H1 (cell line): Measurements from ENCODE around the gene SLC43A3. TPM values are rescaled to one million over a fixed set of nuclear protein-coding genes. Genes with fewer than 3 reads are reported as not detected.

Experiments
- CHD2 ChIP-seq: IDR thresholded peaks from 2 replicates; pipeline ENCODE4 v1.6.1; 2012; ENCODE audit warnings: low read length, improper control_type of control experiment
- FOSL1 ChIP-seq: IDR thresholded peaks from 2 replicates; pipeline ENCODE4 v1.6.1; 2011; ENCODE audit warnings: mild to moderate bottlenecking, low read depth, low read length, moderate library complexity; ENCODE audit not compliant: insufficient read depth
- PHF8 ChIP-seq: fragments of 200-600 bp; sonication (generic); conservative IDR thresholded peaks from 2 replicates; pipeline ENCODE4 v1.7.1; 2012; ENCODE audit warnings: low read depth, mild to moderate bottlenecking, inconsistent platforms, low read length, moderate library complexity
- polyA plus RNA-seq, 7 experiments: library from polyadenylated mRNA; depleted of rRNA in 3 of 7; stranded (reverse) in 5 of 7; unstranded in 2 of 7; fragments of >200 nt in 5 of 7; fragments of 200-250 nt in 2 of 7; gene quantifications; 1 replicate in 5 of 7; 2 replicates in 1 of 7; 4 replicates in 1 of 7; pipeline versions ENCODE4 v1.2.1 to v1.2.3, GENCODE V29; 2011 to 2013; ENCODE audit warnings: missing spikeins in 2 of 7, mixed read lengths in 2 of 7
- total RNA-seq: library from RNA; stranded (reverse); fragmentation: NEBNext Ultra II Directional; extraction: Animal tissue kit (Norgen Biotek cat#: 25700); gene quantifications from 2 replicates; pipeline ENCODE4 v1.2.1, GENCODE V29; 2021
- TF ChIP-seq, protein P1 (sequence below): IDR thresholded peaks from 2 replicates; pipeline ENCODE4 v1.6.1; 2011; ENCODE audit warnings: low read length, improper control_type of control experiment
- TF ChIP-seq, protein P2 (sequence below): IDR thresholded peaks from 2 replicates; pipeline ENCODE4 v1.6.1; 2012; ENCODE audit warnings: inconsistent platforms

Gene SLC43A3
- total and polyA plus RNA-seq, 2 of the 8 experiments (the other 6 are each of a cell fraction or from before 2014, with no cell fraction given): 31.8 to 67.8 TPM

DNA sequence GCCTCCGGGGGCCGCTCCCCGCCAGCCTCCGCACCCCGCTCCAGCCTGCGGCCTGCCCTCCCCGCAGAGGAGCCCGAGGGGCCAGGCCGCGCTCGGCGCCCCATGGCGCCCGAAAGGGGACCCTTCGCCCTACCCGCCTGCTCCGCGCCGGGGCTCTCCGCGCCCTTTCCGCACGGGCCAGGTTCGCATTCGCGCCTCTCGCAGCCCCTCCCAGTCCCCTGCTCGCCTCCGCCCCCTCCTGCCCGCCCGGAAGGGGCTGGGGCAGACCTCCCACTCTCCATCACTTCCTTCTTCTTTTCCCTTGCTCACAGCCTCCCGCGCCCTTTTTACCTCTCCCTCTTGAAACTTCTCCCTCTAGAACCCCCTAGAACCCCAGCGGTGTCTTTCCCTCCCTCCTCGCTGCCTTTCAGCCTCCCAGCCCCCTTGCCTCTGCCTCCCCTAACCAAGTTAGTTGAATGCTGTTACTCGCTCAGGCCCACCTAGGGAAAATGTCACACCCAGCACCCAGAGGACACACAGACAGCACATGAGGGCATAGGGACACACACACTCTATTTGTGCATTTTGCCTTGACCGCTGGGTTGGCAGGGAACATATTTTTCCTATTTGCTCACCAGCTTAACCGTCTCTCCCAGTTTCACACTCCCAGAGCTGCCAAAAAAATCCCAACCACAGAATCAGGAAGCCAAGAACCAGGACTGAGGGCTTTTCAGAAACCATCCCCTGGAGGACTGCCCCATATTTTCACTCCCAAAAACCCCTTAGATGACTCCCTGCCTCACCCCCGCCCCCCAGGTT is at the start of gene SLC43A3 (continued):
- TF ChIP-seq, protein P1, sequence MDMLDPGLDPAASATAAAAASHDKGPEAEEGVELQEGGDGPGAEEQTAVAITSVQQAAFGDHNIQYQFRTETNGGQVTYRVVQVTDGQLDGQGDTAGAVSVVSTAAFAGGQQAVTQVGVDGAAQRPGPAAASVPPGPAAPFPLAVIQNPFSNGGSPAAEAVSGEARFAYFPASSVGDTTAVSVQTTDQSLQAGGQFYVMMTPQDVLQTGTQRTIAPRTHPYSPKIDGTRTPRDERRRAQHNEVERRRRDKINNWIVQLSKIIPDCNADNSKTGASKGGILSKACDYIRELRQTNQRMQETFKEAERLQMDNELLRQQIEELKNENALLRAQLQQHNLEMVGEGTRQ: no peak
- no peak for TF ChIP-seq FOSL1
- TF ChIP-seq CHD2: no peak
- TF ChIP-seq PHF8: peak; percentile 60
- TF ChIP-seq, protein P2, sequence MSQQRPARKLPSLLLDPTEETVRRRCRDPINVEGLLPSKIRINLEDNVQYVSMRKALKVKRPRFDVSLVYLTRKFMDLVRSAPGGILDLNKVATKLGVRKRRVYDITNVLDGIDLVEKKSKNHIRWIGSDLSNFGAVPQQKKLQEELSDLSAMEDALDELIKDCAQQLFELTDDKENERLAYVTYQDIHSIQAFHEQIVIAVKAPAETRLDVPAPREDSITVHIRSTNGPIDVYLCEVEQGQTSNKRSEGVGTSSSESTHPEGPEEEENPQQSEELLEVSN: peak; percentile 80; the same call in 1 of the 2 replicates
